RWPE2 (cell line): ENCODE measurements around the gene ZNF488.
A peak's percentile ranks its signal among the peaks of the same experiment; 100 is the strongest.

Source experiments
- ATAC-seq: fragments of 200-7000 bp; cut with Tn5 transposase; 3 replicates; pipeline ENCODE4 v1.9.1; 2021; ENCODE audit warnings: low read depth
- DNase-seq: peaks from one replicate; pipeline ENCODE4 v3.0.0-alpha.2; 2020; ENCODE audit warnings: low spot score
- H3K27ac ChIP-seq: fragments of 450-650 bp; 2 replicates; pipeline ENCODE4 v1.5.1; 2017; ENCODE audit warnings: mild to moderate bottlenecking; ENCODE audit not compliant: poor library complexity, severe bottlenecking
- H3K27me3 ChIP-seq: fragments of 250-450 bp; sonication (Bioruptor Pico); 2 replicates; pipeline ENCODE4 v1.5.1; 2021; ENCODE audit warnings: mild to moderate bottlenecking, moderate library complexity; ENCODE audit not compliant: insufficient read depth, poor library complexity, severe bottlenecking
- H3K36me3 ChIP-seq: fragments of 250-450 bp; sonication (Bioruptor Pico); 2 replicates; pipeline ENCODE4 v1.5.1; 2020; ENCODE audit warnings: low read depth, mild to moderate bottlenecking, moderate library complexity
- H3K4me1 ChIP-seq: fragments of 250-450 bp; sonication (Bioruptor Pico); 2 replicates; pipeline ENCODE4 v1.5.1; 2021; ENCODE audit warnings: mild to moderate bottlenecking, moderate library complexity; ENCODE audit not compliant: insufficient read depth, poor library complexity, severe bottlenecking
- H3K4me3 ChIP-seq: fragments of 250-450 bp; sonication (Bioruptor Pico); 2 replicates; pipeline ENCODE4 v1.5.1; 2021; ENCODE audit warnings: mild to moderate bottlenecking, moderate library complexity; ENCODE audit not compliant: severe bottlenecking
- H3K9me3 ChIP-seq: fragments of 250-450 bp; sonication (Bioruptor Pico); 2 replicates; pipeline ENCODE4 v1.5.1; 2021; ENCODE audit warnings: mild to moderate bottlenecking, moderate library complexity; ENCODE audit not compliant: severe bottlenecking
- CTCF ChIP-seq: fragments of 450-650 bp; IDR thresholded peaks from one replicate; pipeline ENCODE4 v1.5.1; 2017; ENCODE audit warnings: mild to moderate bottlenecking, moderate library complexity; ENCODE audit not compliant: poor library complexity, severe bottlenecking

Gene ZNF488

GRCh38 chr10:47409866-47410256 lies 25.8 kb upstream of the ZNF488 start:
- no peaks in the 10 kb centered on the region for H3K27me3 ChIP-seq
- no peaks in the 10 kb centered on the region for H3K36me3 ChIP-seq
- H3K27ac ChIP-seq: no peak overlapping the region
- no peak overlapping the region for H3K4me3 ChIP-seq
- ATAC-seq: no peak
- no peak for DNase-seq
- H3K4me1 ChIP-seq: peaks cover 21% of the 10 kb centered on the region
- TF ChIP-seq CTCF: no peak
- H3K9me3 ChIP-seq: no peaks in the 10 kb centered on the region

GRCh38 chr10:47409171-47409865 lies 25.2 kb upstream of the ZNF488 start:
- ATAC-seq (no peak), DNase-seq (no peak)
- Histone ChIP-seq H3K4me3 (no peak overlapping the region), H3K27ac (no peak overlapping the region), H3K9me3 (no peaks in the 10 kb centered on the region), H3K27me3 (no peaks in the 10 kb centered on the region), H3K4me1 (peaks cover 21% of the 10 kb centered on the region), H3K36me3 (no peaks in the 10 kb centered on the region)
- no peak for TF ChIP-seq CTCF

GRCh38 chr10:47408606-47409005 lies 24.5 kb upstream of the ZNF488 start:
- no peak overlapping the region for H3K4me3 ChIP-seq
- DNase-seq (no peak), ATAC-seq (no peak)
- no peak for TF ChIP-seq CTCF
- H3K4me1 ChIP-seq: peaks cover 24% of the 10 kb centered on the region
- H3K27ac ChIP-seq: no peak overlapping the region
- no peaks in the 10 kb centered on the region for H3K9me3 ChIP-seq
- no peaks in the 10 kb centered on the region for H3K36me3 ChIP-seq
- no peaks in the 10 kb centered on the region for H3K27me3 ChIP-seq

GRCh38 chr10:47406870-47407691 lies 23.0 kb upstream of the ZNF488 start:
- DNase-seq: peak; percentile 85
- peak; percentile 81 for ATAC-seq
- no peaks in the 10 kb centered on the region for H3K27me3 ChIP-seq
- no peaks in the 10 kb centered on the region for H3K9me3 ChIP-seq
- TF ChIP-seq CTCF: no peak
- no peaks in the 10 kb centered on the region for H3K36me3 ChIP-seq
- peak overlapping the region; percentile 12 for H3K4me3 ChIP-seq
- peaks cover 35% of the 10 kb centered on the region for H3K4me1 ChIP-seq
- H3K27ac ChIP-seq: peak overlapping the region; percentile 70

GRCh38 chr10:47406548-47406869 lies 22.4 kb upstream of the ZNF488 start:
- Histone ChIP-seq H3K27ac (peak overlapping the region; percentile 70), H3K27me3 (no peaks in the 10 kb centered on the region), H3K4me3 (no peak overlapping the region), H3K9me3 (no peaks in the 10 kb centered on the region), H3K4me1 (peaks cover 35% of the 10 kb centered on the region), H3K36me3 (no peaks in the 10 kb centered on the region)
- no peak for TF ChIP-seq CTCF
- ATAC-seq: no peak
- no peak for DNase-seq
